HG03342 (cell line): ENCODE measurements around the gene GRAMD4.

ENCODE experiments used
- ATAC-seq: cut with Tn5 transposase; IDR thresholded peaks from one replicate; pipeline ENCODE4 v1.9.1; 2021; ENCODE audit warnings: mild to moderate bottlenecking, moderate library complexity; ENCODE audit not compliant: unreplicated experiment

Gene GRAMD4

GRCh38 chr22:46682011-46682731 lies 62.0 kb downstream of the GRAMD4 start:
- ATAC-seq: no peak

GRCh38 chr22:46684706-46685105 lies 64.5 kb downstream of the GRAMD4 start:
- ATAC-seq: peak; percentile 81

GRCh38 chr22:46686221-46687047 lies 66.2 kb downstream of the GRAMD4 start:
- ATAC-seq: no peak

GRCh38 chr22:46687048-46687444 lies 66.9 kb downstream of the GRAMD4 start:
- no peak for ATAC-seq

GRCh38 chr22:46687460-46687859 lies 67.3 kb downstream of the GRAMD4 start:
- no peak for ATAC-seq

- no peak for ATAC-seq
These were observed 68.8 kb downstream of the GRAMD4 start for GRCh38 chr22:46688949-46689348.

- no peak for ATAC-seq
These were observed 70.0 kb downstream of the GRAMD4 start for GRCh38 chr22:46690146-46690545.

DNA sequence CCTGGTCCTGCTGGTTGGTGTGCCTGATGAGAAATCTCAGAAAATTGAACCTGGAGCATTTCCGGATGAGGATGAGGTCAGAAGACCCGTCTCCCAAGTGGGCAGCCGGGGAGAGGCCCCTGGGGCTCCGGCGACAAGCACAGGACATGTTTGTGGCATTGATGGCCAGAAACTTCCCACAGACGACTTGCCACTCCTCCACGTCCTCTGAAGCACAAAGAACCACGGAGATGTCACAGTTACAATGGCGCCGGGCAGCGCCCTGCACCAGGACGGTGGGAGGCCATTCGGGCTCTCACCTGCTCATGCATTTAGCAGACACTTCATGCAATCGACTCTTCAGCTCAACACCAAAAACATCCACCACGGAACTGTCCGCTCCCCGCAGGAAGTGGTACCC lies 71.4 kb downstream of the GRAMD4 start:
- no peak for ATAC-seq

DNA sequence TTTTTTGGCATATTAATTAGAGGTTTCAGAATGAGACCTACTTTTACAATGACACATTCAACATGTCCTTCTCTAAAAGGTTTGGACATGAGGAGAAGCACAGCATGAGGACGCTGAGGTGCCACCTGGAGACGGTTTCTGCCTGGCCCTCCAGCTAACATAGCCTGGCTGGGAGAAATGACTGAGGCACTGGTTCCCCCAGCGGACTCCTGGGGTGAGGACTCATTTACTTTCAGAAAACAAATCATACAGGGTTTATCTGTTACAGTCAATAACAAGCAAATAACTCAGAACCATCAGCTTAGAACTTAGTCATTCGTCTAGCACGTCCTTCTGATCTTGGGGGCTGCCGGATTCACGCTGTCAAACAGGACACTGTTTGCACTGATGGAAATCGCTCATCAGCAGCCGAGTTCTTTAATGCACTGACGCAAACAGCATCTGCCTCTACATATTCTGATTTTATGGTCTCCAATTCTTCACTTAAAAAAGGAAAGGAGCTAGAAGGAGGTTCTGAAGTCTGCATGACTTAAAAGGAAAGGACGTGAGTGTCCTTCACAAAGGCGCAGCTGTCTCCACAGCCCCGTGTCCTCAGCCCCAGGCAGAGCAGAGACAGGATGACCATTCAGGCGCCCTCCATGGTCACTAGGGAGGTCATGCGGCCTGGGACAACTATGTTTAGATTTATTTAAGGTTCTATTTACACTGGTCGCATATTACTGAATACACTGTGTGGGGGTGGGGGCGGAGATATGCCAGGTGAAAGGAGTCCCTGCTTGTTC lies 73.6 kb downstream of the GRAMD4 start:
- no peak for ATAC-seq

GRCh38 chr22:46694416-46695170 lies 74.4 kb downstream of the GRAMD4 start:
- ATAC-seq: no peak

GRCh38 chr22:46695346-46696228 lies 75.4 kb downstream of the GRAMD4 start:
- ATAC-seq: no peak

DNA sequence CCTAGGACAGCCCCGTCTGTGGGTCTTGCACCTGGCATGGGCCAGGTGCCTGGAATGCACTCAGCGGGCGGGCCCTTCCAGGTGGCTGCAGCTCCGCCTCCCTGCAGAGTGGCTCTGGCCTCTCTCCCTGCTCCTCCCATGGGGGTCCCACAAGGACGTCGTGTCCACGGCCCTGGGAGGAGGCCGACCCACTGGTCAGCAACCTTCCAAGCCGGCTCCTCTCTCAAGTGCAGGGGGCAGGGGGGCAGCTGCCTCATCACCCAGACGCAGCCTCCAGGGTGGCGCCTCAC lies 76.0 kb downstream of the GRAMD4 start:
- ATAC-seq: no peak

- no peak for ATAC-seq
These were observed 76.4 kb downstream of the GRAMD4 start for GRCh38 chr22:46696614-46697013.

DNA sequence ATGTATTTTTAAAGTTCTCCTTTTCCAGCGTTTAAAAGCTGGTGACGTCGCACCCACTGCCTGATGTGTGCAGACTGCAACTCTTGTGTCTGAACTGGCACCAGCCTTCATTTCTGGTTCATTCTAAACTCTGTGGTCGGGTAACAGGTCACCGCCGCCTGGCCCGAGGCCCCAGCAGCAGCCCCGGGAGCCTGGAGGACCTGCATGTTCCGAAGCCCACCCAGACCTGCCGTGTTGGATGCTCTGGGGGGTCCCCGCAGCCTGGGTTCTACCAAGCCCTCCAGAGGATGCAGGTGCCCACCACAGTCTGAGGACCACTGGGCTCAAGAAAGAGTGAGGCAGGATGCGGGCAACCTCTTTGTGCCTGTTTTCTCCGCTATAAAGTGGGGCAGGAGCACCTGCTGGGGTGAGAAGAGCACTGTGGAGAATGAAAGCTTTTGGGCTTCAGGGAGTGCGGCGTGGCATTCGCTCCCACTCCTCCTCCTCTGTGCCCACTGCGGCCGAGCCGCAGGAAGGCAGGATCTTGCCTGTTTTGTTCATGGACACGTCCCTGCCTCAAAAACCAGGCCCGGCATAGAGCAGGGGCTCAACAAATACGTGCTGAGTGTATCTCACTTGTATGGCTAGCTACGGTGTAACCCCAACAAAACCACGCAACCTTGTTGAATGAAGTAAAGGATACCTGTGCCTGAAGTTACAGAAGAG lies 77.8 kb downstream of the GRAMD4 start:
- ATAC-seq: no peak

- ATAC-seq: no peak
These were observed 78.9 kb downstream of the GRAMD4 start for GRCh38 chr22:46699091-46699490.

DNA sequence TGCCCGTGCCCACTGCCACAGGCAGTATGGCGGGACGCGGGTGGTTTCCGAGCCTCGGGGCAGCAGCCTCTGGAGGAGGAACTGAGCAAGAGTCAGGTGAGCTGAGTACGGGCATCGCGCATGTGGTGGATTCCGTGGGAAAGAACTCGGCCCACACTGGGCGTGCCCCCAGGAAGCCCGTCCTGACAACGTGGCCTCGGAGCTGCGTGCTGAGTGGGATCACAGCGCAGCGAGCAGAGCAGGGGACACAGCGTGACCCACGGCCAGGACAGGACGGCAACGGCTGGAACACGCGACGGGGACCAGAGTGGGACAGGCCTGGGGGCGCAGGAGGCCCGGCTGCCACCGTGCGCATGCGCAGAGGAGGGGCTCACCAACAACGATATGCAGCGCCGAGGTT lies 81.1 kb downstream of the GRAMD4 start:
- ATAC-seq: no peak

GRCh38 chr22:46703171-46703995 lies 83.2 kb downstream of the GRAMD4 start:
- no peak for ATAC-seq

GRCh38 chr22:46703996-46704370 lies 83.8 kb downstream of the GRAMD4 start:
- ATAC-seq: no peak

- ATAC-seq: no peak
These were observed 85.9 kb downstream of the GRAMD4 start for GRCh38 chr22:46706060-46706459.
